NCI-H446 (cell line): ENCODE results near the gene UGT1A6.
"Not testable (repeated sequence)": the region's sequence is repeated elsewhere in the genome, so short reads cannot be mapped to it uniquely, and the experiment has no call there.

ENCODE experiments used
- DNase-seq, 2 experiments: peaks; one replicate each; lab custom pipeline; 2025; lab: John Stamatoyannopoulos, UW

Gene UGT1A6

DNA sequence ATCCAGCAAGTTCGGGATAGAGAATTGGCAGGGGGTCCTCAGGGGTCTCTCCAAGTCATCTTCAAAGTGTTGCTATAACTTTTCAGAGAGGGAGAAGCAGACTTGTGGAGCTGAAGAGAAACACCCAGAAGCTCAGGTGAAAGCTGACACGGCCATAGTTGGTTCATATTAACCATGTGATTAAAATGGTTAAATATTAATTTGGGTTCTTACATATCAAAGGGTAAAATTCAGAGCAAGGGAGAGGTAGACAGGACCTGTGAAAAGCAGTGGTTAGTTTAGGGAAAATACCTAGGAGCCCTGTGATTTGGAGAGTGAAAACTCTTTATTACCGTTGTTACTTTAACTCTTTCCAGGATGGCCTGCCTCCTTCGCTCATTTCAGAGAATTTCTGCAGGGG, at the start of gene UGT1A6:
UGT1A6 (plus strand) TSS at position 243 of the 400 bp plus-strand sequence; CDS start at position 358, 115 bp downstream.
- DNase-seq, result no peak

DNA sequence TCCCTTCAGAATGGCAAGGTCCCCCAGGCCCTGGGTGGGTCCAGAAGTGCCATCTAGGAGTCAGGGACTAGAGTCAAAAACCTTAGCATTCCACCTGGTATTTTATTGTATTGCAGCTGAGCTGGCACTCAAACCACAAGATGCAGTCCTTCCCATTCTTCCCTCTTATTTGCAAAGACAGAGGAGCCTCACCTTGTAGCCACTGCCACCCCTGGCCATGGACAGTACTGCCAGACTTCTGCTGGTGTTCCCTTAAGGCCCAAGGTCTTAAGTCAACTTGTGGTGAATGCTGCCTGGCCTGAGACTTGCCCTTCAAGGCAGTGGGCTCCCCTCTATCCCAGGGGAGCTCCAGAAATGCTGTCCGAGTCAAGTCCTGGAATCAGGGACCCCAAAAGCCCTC, 49.6 kb upstream of the UGT1A6 start:
- DNase-seq, result no peak

DNA sequence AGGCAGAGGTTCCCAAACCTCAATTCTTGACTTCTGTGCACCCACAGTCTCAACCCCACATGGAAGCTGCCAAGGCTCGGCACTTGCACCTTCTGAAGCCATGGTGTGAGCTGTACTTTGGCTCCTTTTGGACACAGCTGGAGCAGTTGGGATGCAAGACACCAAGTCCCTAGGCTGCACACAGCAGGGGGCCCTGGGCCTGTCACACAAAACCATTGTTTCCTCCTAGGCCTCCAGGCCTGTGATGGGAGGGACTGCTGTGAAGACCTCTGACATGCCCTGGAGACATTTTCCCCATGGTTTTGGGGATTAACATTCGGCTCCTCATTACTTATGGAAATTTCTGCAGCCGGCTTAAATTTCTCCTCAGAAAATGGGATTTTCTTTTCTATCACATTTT, 46.7 kb upstream of the UGT1A6 start:
- DNase-seq, result not testable (repeated sequence)

DNA sequence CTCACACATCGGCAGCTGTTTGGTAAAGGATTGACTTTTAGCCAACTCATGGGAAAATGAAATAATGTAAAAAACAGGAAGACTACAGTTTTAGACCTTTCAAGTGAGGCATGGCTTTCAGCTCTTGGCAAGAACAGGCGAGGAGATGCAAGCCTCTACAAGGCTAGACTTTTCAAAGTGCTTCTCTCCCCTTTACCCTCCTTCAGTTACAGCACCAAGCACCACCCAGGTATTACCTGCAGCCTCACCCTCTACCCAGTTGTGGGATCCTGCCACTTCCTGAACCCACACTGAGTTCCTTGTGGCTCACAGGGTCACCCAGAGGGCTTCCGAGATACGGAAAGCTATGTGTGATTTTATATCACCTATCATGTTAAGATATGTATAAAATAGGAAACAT, 41.7 kb upstream of the UGT1A6 start:
- DNase-seq, result no peak

DNA sequence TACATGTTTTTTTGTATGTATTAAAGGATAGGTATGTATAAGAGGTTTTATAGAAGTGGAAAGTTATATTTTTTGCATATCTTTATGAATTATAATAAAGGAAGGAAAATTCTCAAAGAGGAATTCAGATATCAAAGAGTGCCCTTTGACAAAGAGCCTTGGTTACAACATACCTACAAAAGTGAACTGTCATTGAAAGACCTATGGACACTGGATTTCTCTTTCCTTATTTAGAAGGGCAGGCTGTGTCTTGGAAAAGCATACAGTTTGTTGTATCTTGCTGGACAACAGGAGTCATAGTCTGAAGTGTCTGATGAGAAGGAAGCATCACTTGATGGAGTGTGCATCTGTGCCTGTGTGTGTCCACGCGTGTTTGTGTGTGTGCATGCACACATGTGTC, 41.3 kb upstream of the UGT1A6 start:
- no peak for DNase-seq

DNA sequence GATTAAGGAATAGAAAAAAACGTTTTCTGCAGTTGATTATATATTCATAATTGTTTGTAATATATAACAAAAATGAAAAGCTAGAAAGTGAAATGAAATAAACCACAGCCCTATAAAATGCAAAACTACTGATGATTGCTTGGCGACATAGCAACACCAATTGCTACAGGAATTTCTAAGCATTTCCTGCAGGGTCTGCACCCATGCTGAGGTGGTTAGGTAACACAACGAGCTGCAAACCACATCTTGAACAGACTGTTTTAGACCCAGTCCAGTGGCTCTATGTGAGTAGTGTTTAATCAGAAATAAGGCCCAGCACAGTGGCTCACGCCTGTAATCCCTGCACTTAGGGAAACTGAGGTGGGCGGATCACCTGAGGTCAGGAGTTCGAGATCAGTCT, 38.2 kb upstream of the UGT1A6 start:
- DNase-seq, result no peak

DNA sequence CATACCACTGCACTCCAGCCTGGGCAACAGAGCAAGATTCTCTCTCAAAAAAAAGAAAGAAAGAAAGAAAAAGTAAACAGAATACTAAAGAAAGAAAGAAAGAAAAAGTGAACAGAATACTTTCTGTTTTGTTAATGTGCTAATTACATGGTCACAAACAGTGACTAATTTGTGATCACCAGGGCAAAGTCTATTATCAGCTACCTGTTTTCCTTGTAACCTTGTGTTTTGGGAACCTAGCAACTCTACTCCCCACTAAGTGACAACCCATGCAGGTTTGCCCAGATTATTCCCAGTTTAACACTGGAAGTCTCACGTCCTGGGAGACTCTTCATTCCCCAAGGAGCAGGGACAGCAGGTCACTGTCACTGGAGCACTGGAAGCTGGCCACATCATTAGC, 37.6 kb upstream of the UGT1A6 start:
- DNase-seq, result no peak

DNA sequence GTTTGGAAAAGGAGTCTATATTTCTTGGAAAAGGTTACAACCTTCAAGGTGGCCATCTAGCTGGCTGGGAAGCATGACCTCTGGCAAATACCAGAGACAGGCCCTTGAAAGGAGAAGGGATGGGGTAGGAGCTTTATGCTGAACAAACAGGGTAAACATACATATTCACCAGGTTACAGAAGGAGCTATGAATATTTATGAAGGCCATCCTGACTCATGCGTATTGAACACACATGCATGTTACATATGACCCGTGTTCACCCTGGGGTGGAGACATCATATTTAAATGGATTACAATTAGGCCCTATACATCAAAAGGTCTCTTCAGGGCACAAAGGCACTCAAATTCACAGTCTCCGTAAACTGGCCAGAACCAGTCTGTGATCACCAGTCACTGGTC, 36.7 kb upstream of the UGT1A6 start:
- not testable (repeated sequence) for DNase-seq

DNA sequence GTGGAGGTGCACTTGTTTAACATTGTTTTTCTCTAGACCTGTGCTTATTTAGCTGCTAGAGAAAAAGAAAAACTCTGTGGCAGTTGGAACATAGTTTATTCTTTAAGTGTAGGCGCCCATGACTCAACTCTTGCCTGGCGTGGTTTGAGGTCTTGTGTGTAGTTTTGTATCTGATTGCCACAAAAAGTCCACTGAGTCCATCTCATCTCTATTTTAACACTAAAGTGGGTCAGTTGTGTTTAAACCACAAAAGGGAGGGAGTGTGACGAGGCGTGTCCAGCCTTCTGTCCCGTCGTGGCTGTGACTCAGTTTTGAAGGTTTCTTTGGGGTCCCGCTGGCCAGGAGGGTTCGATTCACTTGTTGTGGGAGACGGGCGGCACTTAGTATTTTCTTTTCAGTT, 36.2 kb upstream of the UGT1A6 start:
- no peak for DNase-seq

DNA sequence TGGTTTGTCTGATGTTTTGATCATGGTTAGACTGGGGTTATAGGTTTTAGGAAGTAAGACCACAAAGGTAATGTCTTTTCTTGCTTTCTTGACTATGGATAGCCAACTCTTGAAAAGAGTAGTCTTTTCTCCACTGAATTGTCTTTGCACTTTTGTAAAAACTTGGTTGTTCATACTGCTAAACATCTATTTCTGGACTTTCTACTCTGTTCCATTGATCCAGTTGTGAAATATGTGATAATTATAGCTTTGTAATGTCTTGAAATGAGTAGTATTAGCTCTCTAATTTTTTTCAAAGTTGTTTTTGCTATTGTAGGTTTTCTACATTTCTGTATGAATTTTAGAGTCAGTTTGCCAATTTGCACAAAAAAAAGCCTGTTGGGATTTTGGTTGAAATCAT, 34.1 kb upstream of the UGT1A6 start:
- DNase-seq, result no peak

DNA sequence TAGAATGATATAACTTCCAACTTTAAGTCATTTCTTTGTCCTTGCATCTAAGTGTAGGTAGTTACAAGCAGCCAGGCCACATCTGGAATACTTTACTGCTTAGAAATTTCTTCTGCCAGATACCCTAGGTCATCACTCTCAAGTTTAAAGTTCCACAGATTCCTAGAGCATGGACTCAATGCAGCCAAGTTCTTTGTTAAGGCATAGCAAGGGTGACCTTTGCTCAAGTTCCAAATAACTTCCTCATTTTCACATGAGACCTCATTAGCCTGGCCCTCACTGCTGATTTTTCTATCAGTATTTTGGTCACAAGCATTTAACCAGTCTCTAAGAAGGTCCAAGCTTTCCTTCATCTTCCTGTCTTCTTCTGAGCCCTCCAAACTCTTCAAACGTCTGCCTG, 28.8 kb upstream of the UGT1A6 start:
- DNase-seq, result no peak

DNA sequence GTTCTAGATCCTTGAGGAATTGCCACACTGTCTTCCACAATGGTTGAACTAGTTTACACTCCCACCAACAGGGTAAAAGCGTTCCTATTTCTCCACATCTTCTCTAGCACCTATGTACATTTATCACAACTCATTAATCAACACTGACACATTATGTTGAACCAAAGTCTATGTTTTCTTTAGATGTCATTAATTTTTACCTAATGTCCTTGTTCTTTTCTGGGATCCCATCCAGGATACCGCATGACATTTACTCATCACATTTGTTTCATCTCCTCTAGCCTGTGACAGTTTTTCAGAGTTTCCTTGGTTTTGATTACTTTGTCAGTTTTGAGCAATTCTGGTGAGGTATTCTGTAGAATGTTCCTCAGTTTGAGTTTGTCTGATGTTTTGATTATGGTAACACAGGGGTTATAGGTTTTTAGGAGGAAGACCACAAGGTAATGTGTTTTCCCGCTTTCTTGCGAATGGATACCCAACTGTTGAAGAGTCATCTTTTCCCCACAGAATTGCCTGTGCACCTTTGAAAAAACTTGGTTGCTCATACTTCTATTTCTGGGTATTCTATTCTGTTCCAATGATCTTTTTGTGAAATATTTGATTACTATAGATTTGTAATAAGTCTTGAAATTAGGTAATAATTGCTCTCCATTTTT, 24.0 kb upstream of the UGT1A6 start:
- DNase-seq, result no peak

DNA sequence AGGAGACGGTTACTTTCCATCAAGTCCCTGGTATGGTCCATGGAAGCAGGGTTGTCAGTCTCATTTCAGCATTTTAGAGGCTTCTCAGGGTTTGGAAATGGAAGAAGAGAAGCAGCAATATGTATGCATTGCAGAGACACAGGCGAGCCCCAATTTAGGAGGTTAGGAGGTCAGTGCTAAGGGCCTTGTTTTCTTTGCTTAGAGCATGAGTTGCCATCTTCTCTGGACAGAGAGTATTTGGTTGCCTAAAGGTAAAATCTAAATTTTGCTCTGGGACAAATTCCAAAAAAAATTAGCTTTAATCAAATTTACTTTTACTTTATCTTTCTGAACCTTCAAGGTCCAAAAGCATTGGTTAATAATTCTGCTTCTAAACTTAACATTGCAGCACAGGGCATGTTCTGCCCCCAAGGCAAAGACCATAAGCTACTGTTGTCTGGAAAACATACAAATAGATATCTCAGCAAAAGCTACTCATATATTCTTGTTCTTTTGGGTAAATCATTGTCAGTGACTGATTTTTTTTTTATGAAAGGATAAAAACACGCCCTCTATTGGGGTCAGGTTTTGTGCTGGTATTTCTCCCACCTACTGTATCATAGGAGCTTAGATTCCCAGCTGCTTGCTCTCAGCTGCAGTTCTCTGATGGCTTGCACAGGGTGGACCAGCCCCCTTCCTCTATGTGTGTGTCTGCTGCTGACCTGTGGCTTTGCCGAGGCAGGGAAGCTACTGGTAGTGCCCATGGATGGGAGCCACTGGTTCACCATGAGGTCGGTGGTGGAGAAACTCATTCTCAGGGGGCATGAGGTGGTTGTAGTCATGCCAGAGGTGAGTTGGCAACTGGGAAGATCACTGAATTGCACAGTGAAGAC, 21.2 kb upstream of the UGT1A6 start, which contains the start of gene UGT1A9:
UGT1A9 (plus strand) TSS at position 609 of the 872 bp plus-strand sequence; CDS start at position 646, 37 bp downstream.
- no peak for DNase-seq

DNA sequence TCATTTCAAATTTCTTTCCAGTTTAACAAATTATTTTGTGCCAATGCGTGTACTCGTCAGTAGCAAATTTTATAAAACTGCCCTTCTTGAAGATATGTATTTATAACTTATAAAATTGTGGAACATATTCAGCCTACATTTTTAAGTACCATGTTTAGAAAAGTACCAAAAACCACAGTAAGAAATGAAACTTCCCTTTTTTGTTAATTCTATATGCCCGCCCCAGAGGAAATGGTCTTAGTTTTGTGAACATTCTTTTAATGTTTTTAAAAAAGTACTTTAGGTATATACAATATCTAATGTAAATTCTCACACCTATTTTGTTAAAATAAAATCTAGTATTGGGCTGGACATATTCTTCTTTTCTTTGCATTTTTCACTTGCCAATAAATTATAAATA, 19.8 kb upstream of the UGT1A6 start:
- DNase-seq, result no peak

DNA sequence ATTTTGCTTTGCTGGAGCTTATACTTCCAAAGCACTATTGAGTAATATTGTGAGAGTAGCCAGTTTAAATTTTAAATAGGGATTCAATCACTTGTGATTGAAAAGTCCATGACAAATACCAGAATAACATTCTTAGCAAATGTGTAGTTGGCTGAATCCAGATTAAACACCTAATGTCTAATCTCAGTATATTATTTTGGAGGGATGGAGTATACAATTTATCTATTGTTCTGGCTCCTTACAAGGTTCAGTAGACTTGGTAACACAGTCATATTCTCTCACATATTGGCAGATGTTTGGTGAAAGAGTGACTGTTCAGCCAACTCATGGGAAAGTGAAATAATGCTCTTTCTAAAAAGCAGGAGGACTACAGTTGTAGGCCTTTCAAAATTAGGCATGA, 18.8 kb upstream of the UGT1A6 start:
- no peak for DNase-seq

DNA sequence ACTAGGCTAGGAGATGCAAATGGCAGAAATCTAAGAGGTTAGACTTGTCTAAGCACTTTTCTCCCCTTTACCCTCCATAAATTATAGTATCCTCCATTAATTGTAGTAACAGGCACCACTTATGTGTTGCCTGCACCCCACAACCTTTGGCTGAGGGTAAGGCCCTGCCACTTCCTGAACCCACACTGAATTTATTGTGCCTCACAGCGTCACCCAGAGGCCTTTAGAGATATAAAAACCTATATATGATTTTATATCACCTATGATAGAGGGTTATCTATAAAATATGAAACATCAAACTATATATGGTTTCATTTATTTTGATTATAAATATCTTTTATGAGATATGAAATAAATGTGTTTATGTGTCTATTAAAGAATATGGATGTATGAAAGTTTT, 18.4 kb upstream of the UGT1A6 start:
- no peak for DNase-seq

DNA sequence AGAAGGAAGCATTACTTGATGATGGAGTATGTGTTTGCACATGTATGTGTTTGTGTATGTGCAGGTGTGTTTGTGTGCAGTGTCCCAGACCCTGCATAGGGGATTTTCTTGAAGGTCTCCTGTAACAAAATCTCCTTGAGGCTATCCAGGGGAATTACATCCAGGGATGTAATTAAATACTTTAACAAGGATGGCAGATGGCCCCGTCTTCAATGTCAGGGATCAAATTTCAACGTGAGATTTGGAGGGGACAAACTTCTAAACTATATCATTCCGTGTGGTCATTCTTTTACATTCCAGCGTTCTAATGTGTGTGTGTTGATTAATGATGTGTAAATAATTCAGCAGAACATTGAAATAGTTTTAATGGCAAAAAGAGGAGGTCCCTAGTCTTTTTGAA, 17.7 kb upstream of the UGT1A6 start:
- no peak for DNase-seq

DNA sequence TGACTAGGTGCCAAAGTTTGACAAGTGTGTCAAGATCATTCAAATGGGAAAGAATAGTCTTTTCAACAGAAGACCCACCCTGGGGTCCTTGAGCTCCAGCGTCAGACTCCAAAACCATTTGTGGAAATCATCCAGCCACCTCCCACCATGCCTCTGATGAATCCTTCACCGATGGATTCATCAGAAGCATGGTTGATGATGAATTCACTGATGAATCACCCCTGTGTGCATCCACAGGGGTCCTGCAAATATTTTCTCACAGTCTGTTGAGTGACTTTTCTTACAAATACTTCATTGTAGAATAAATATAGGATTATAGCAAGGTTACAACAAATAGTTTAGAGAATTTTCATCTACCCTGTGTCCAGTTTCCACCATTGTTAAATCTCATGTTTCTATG, 16.6 kb upstream of the UGT1A6 start:
- DNase-seq, result no peak

DNA sequence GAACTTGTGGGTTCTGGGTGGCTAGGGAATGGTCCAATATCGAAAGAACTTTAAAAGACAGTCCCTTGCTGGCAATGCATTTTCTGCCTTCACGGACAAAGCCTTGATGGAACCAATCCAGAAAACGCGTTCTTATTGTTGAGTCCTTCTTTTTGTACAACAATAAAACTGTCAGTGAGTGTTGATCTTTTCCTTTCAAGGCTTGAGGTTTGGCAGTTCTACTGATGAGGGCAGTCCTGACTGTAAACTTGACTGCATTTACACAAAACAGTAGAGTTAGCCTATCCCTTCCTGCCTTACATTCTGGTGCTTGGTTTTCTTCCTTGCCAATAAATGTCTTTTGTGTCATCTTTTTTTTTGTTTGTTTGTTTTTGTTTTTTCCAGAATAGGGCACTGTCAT, 13.5 kb upstream of the UGT1A6 start:
- DNase-seq, result no peak

DNA sequence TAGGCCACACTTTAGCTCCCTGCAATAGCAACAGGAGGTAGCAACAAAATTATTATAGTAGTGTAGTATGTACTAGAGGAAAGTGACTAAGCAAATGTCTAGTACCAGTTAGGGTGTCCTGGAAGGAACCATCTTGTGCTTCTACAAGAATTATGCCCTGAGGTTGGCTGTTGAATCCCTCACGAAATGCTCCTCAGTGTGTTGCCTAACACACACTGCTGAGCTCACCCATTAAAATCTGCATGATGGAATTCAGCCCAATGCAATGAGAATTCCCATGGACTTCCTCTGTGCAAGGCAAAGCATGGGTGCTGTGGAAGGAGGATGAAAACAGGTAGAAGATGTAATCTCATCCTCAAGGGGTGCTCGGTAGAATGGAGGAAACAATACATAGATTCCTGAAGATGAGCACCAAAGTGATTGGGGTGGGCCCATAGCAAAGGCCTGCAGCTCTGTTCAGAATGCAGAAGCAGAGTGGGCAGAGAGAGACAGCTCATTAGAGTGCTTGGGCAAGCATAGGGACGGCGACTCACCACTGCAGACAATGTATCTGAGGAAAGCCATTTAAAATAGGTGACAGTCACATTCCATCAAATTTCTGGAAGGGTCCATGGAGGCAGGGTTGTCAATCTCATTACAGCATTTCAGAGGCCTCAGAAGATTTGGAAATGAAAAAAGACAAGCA, 12.2 kb upstream of the UGT1A6 start:
- DNase-seq, result no peak

DNA sequence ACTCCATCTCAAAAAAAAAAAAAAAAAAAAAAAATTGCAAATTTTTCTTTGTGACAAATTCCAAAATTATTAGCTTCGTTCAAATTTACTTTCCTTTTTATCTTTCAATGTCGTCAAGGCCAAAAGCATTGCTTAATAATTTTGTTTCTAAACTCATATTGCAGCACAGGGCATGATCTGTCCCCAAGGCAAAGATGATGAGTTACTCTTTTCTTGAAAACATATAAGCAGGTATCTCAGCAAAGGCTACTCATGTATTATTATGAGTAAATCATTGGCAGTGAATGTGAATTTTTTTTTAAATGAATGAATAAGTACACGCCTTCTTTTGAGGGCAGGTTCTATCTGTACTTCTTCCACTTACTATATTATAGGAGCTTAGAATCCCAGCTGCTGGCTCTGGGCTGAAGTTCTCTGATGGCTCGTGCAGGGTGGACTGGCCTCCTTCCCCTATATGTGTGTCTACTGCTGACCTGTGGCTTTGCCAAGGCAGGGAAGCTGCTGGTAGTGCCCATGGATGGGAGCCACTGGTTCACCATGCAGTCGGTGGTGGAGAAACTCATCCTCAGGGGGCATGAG, 11.1 kb upstream of the UGT1A6 start, which contains the start of gene UGT1A7:
UGT1A7 (plus strand) TSS at position 381 of the 579 bp plus-strand sequence; CDS start at position 418, 37 bp downstream.
- DNase-seq, result no peak

DNA sequence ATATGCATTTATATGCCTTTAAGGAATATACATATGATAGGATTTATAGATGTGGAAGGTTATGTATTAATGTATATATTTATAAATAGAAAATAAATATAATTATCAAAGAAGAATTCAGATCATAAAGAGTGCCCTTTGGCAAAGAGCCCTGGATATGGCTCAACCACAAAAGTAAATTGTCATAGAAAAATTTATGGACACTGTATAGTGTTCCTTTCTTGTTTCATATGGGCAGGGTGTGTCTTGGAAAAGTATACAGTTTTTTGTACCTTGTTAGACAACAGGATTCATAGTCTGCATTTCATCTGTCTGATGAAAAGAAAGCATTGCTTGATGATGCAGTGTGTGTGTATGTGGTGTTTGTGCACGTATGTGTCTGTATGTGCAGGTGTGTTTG, 8.1 kb upstream of the UGT1A6 start:
- DNase-seq, result no peak
